SU-DHL-6 (cell line): ENCODE data around the gene GRIK1.

Experiments
- EZH2phosphoT487 ChIP-seq: fragments of 200-600 bp; sonication (generic), shearing (Covaris generic); conservative IDR thresholded peaks from 2 replicates; pipeline ENCODE4 v1.6.1; 2018; ENCODE audit warnings: mild to moderate bottlenecking, antibody characterized with exemption, low read length, moderate library complexity, mixed read lengths
- TF ChIP-seq, protein P1 (sequence below): fragments of 200-600 bp; sonication (generic); IDR thresholded peaks from one replicate; pipeline ENCODE4 v1.5.1; 2017; ENCODE audit warnings: antibody characterized with exemption, mild to moderate bottlenecking, low read length, moderate library complexity; ENCODE audit not compliant: insufficient read depth, poor library complexity, severe bottlenecking

DNA sequence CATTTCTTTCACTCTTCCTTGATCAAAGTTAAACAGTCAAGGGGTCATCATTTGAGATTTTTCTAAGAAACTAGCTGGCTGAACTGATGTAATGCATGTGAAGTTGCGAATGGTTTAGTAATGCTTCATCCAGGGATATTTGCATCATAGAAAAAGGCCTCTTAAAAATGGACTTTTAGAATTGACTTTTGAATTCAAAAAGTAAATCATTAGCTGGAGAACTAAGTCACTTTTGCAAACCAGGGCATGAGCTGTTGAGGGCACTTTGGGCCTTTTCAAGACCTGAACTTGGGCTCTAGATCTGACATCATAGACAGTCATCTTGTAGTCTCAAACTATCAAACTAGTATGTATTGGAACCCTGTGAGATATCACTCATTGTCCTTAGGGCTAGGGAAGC is 85.0 kb downstream of the GRIK1 start:
- TF ChIP-seq, protein P1, sequence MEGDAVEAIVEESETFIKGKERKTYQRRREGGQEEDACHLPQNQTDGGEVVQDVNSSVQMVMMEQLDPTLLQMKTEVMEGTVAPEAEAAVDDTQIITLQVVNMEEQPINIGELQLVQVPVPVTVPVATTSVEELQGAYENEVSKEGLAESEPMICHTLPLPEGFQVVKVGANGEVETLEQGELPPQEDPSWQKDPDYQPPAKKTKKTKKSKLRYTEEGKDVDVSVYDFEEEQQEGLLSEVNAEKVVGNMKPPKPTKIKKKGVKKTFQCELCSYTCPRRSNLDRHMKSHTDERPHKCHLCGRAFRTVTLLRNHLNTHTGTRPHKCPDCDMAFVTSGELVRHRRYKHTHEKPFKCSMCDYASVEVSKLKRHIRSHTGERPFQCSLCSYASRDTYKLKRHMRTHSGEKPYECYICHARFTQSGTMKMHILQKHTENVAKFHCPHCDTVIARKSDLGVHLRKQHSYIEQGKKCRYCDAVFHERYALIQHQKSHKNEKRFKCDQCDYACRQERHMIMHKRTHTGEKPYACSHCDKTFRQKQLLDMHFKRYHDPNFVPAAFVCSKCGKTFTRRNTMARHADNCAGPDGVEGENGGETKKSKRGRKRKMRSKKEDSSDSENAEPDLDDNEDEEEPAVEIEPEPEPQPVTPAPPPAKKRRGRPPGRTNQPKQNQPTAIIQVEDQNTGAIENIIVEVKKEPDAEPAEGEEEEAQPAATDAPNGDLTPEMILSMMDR = no peak
- no peak for TF ChIP-seq EZH2phosphoT487
